Erythroblast (primary cell): Measurements from ENCODE around the gene KCNG2.
"Not testable (repeated sequence)": the region's sequence is repeated elsewhere in the genome, so short reads cannot be mapped to it uniquely, and the experiment has no call there.

Experiments
- DNase-seq, 2 experiments: peaks; one replicate each; lab custom pipeline; 2025; lab: John Stamatoyannopoulos, UW
- GATA1 ChIP-seq: IDR thresholded peaks from 2 replicates; pipeline ENCODE4 v1.6.1; 2011; ENCODE audit warnings: low read depth, mild to moderate bottlenecking, control low read depth, low read length, moderate library complexity
- POLR2A ChIP-seq: IDR thresholded peaks from 2 replicates; pipeline ENCODE4 v1.6.1; 2011; ENCODE audit warnings: mild to moderate bottlenecking, low read length

KCNG2 gene, protein sequence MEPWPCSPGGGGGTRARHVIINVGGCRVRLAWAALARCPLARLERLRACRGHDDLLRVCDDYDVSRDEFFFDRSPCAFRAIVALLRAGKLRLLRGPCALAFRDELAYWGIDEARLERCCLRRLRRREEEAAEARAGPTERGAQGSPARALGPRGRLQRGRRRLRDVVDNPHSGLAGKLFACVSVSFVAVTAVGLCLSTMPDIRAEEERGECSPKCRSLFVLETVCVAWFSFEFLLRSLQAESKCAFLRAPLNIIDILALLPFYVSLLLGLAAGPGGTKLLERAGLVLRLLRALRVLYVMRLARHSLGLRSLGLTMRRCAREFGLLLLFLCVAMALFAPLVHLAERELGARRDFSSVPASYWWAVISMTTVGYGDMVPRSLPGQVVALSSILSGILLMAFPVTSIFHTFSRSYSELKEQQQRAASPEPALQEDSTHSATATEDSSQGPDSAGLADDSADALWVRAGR

DNA sequence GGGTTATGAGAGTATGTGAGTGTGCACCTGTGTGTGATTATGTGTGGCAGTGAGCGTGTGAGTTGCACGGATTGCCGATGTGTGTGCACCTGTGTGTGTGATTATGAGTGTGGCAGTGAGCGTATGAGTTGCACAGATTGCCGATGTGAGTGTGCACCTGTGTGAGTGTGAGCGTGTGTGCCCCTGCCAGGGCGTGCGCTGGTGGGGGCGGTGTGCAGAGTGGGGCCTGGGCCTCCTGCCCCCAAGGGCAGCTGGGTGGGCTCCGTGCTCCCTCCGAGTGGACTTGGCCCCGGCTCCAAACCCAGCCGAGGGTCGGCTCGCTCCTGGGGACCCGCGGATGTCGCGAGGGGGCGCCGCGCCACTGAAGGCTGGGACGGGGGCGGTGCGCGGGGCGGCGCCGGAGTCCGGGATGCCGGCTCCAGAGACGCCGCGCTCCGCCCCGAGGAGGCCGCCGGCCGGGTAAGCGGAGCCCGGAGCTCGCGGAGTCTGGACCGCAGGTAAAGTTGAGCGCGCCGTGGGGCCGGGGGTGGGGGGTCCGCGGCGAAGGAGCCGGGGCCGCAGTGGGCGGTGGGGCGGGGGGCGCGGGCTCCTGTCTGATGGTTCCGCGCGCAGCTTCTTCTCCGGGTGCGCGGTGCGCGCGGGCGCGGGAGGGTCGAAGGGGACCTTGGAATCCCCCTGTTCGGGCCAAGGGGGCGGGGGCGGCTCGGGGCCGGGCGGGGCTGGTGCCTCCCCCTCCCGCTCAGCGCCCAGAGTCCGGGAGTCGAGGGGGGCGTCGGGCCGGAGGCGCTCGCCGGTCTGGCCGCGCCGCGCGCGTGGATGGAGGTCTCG, at the start of gene KCNG2:
Gene KCNG2 (plus strand): TSS at position 421 of the 828 bp plus-strand sequence. CDS start 65,730 bp downstream, outside the sequence.
- TF ChIP-seq GATA1 (no peak), POLR2A (no peak)
- peak; percentile 46 to 51 for DNase-seq

DNA sequence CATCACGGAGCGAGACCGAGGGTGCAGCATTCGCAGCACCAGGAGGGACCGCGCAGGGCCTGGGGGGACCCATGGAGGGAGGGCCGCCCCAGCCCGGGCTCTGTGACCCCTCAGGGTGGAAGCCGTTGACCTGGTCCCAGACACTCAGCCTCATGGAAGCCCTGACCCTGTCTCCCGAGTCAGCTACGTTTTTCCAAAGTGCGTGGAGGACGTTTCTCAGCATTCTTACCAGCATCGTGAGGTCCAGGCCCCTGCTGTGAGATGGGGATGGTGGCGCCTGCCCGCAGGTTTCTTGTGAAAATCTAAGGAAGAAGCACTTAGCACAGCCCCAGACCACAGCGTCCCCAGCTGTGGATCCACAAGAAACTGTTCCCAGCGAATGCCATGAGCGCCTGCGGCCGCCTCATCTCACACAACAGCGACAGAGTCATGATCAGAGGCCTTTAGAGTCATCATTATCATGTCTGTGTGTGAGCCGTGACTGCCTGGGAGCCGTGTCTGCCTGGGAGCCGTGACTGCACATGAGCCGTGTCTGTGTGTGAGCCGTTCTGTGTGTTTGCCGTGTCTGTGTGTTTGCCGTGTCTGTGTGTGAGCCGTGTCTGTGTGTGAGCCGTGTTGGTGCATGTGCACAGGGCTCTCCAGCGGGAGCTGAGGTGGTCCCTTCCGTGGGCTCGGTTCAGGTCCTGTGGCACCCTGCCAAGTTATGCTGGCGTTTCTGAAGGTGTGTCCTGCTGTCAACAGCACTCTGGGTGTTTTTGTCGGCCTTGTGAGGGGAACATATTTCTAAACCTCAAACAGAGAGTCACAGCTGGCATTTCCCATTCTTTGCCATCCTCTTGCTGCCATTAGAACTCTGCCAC, 49.2 kb upstream of the KCNG2 start:
- no peak for DNase-seq
- TF ChIP-seq GATA1 (no peak), POLR2A (no peak)

GRCh38 chr18:79749251-79750191, 48.2 kb upstream of the KCNG2 start:
- DNase-seq, result no peak
- TF ChIP-seq GATA1 (no peak), POLR2A (no peak)

DNA sequence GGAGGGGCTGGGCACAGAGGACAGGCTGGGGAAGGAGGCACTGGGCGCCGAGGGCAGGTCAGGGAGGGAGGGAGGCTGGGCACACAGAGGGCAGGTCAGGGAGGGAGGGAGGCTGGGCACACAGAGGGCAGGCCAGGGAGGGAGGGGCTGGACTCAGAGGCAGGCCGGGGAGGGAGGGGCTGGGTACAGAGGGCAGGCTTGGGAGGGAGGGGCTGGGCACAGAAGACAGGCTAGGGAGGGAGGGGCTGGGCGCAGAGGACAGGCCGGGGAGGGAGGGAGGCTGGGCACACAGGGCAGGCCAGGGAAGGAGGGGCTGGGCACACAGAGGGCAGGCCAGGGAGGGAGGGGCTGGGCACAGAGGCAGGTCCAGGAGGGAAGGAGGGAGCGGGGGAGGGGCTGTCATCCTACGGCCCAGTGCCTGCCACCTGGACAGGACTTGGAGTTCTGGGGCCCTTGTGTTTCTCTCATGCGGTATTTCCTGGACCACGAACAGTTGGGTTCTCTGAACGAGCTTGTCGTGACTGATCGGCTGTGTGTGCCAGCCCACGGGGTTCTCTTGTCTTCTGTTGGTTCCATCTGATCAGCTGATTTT, 46.7 kb upstream of the KCNG2 start:
- DNase-seq, result no peak
- TF ChIP-seq GATA1 (no peak), POLR2A (no peak)

DNA sequence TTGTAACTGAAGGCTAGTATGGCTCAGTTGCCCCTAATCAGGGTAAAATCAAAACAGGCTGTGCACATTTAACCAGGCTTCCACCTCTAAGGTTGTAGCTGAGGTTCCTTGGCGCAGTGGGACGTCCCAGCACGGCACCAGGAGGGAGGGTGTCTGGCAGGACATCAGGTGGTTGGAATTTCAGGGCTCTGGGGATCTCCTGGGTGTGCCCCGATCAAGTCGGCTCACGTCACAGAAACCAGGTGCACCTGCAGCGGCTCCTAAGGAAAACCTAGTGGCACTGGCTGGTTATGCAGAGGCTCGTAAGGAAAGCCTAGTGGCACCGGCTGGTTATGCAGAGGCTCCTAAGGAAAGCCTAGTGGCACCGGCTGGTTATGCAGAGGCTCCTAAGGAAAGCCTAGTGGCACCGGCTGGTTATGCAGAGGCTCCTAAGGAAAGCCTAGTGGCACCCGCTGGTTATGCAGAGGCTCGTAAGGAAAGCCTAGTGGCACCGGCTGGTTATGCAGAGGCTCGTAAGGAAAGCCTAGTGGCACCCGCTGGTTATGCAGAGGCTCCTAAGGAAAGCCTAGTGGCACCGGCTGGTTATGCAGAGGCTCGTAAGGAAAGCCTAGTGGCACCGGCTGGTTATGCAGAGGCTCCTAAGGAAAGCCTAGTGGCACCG, 45.7 kb upstream of the KCNG2 start:
- not testable (repeated sequence) for DNase-seq

DNA sequence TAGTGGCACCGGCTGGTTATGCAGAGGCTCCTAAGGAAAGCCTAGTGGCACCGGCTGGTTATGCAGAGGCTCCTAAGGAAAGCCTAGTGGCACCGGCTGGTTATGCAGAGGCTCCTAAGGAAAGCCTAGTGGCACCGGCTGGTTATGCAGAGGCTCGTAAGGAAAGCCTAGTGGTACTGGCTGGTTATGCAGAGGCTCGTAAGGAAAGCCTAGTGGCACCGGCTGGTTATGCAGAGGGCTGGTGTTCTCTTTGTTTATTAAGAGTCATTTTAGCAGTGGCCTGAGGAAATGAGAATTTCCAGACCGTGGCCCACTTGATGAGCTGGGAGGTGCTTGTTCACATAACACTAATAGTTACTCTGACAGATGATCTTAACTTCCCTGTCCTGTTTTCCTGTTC, 44.8 kb upstream of the KCNG2 start:
- DNase-seq, result not testable (repeated sequence)

DNA sequence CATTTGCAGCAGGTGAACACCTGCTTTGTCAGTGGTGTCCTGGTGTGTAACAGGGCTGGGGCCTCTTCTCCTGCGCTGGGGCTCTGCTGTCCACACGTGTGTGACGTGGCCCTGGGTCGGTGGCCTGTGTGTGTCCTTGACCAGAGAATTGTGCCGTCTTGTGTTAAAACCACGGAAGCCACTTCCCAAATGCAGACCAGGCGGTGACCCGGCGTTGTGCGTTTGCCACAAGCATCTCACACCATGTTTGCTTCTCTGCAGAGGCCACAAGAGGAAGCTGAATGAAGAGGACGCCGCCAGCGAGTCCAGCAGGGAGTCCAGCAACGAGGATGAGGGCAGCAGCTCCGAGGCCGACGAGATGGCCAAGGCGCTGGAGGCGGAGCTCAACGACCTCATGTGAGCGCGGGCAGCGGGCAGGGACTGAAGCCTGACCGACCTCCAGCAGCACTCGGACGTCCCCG, 44.3 kb upstream of the KCNG2 start:
- TF ChIP-seq GATA1, result no peak
- no peak for TF ChIP-seq POLR2A
- DNase-seq, result no peak

DNA sequence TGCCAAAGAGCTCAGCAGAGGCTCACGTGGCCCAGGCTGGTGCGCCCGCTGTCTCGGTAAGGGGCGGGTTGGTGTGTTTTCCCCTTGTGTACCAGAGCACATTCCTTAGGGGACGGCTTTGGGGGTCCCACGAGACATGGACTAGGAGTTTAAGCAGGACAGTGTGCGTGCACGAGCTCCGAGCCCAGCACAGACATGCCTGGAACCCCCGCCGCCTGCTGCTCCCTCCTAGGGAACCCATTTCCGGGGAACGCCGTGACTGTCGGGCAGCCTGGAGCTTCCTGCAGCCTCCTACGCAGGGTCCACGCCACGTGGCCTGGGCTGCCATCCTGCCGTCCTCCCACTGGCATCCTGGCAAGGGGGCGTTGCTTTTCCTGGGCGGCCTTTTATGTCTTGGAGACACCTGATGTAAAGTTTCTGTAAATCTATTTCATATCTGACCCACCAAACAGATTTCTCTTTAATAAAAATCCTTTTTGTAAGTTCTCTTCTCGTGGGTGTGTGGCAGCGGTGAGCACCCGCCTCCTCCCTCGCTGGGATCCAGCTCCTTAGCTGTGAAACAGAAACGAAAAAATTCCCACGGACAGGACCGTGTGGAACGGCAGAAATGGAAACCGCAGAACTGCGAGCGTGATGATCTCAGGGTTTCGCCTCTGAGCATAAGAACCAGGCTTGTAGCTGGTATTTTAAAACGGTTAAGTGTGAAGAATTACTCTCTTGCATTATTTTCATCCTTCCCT, 43.5 kb upstream of the KCNG2 start:
- no peak for DNase-seq
- TF ChIP-seq POLR2A (no peak), GATA1 (no peak)

DNA sequence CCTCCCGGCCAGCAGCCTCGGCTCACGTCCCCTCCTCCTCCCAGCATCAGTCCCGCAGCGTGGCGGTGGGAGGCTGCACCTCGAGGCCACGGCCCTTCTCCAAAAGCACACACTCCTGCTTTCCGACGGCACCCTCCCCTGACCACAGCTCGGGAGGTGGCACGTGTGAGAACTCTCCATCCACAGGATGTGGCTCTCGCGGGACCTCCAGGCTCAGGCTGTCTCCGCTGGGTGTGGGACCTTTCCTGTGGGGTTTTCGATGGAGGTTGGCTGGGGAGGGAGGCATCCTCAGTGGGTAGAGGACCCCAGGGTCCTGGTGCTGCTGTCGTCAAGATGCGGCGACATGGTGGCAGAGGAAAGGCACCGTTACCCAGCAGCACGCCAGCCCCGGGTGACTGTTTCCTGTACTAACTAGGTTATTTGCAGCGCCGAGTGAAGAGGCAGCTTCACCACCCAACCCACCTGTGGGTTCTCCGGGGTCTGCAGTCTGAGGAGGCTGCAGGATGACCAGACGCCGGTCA, 42.8 kb upstream of the KCNG2 start:
- DNase-seq, result no peak
- TF ChIP-seq GATA1 (no peak), POLR2A (no peak)

- no peak for DNase-seq
- TF ChIP-seq POLR2A (no peak), GATA1 (no peak)
Measured at GRCh38 chr18:79755496-79756142, 42.1 kb upstream of the KCNG2 start.
